IMR-90 (cell line): ENCODE data around the gene AOPEP. TPM values are rescaled to one million over a fixed set of nuclear protein-coding genes. Genes with fewer than 3 reads are reported as not detected.

Experiments used
- ATAC-seq: fragments of 200-7000 bp; cut with Tn5 transposase; 2 replicates; pipeline ENCODE4 v1.9.1; 2020; ENCODE audit warnings: low read depth, mild to moderate bottlenecking, moderate library complexity
- BruUV-seq: library from RNA; stranded (reverse); fragments of 400-500 nt; replicated peaks from 2 replicates; lab custom pipeline; 2021; lab: Mats Ljungman, UMichigan
- CTCF ChIA-PET: fragments of 300-600 bp; formaldehyde crosslinking; extraction: SDS; loops from one replicate; lab custom pipeline; 2021; ENCODE audit warnings: antibody characterized with exemption; lab: Yijun Ruan, JAX
- POLR2A ChIA-PET: fragments of 300-600 bp; sonication (Branson Sonifier 250); formaldehyde crosslinking; loops from one replicate; lab custom pipeline; 2022; ENCODE audit warnings: antibody characterized with exemption; ENCODE audit not compliant: unreplicated experiment; lab: Charles Lee
- DNase-seq: peaks from one replicate; pipeline ENCODE4 v3.0.0; 2013
- H2AFZ ChIP-seq: replicated peaks from 2 replicates; pipeline ENCODE3; 2013; ENCODE audit warnings: low read length, mild to moderate bottlenecking; ENCODE audit not compliant: poor library complexity
- H2AK5ac ChIP-seq: 2 replicates; pipeline ENCODE4 v1.6.1; 2013; ENCODE audit warnings: low read depth, low read length, inconsistent platforms
- H2AK9ac ChIP-seq: replicated peaks from 2 replicates; pipeline ENCODE3; 2013; ENCODE audit warnings: mild to moderate bottlenecking, low read depth, low read length, moderate library complexity; ENCODE audit not compliant: poor library complexity
- H2BK120ac ChIP-seq: 2 replicates; pipeline ENCODE4 v1.6.1; 2013; ENCODE audit warnings: low read depth, low read length, inconsistent platforms
- H2BK15ac ChIP-seq: 3 replicates; pipeline ENCODE4 v1.6.1; 2013; ENCODE audit warnings: low read depth, low read length, inconsistent platforms
- H2BK20ac ChIP-seq: 2 replicates; pipeline ENCODE4 v1.6.1; 2013; ENCODE audit warnings: low read depth, mild to moderate bottlenecking, inconsistent platforms, low read length, moderate library complexity
- H2BK5ac ChIP-seq: 2 replicates; pipeline ENCODE4 v1.6.1; 2013; ENCODE audit warnings: mild to moderate bottlenecking, low read depth, low read length, inconsistent platforms; ENCODE audit not compliant: poor library complexity, severe bottlenecking
- H3K14ac ChIP-seq: replicated peaks from 2 replicates; pipeline ENCODE4 v1.6.1; 2013; ENCODE audit warnings: low read depth, low read length, inconsistent platforms
- H3K18ac ChIP-seq: 2 replicates; pipeline ENCODE4 v1.6.1; 2013; ENCODE audit warnings: low read depth, low read length, control low read depth
- H3K23ac ChIP-seq: 2 replicates; pipeline ENCODE4 v1.6.1; 2013; ENCODE audit warnings: low read depth, low read length, inconsistent platforms
- H3K27ac ChIP-seq: 2 replicates; pipeline ENCODE4 v1.5.1; 2013; ENCODE audit warnings: mild to moderate bottlenecking, control low read depth, low read length; ENCODE audit not compliant: insufficient read depth
- H3K27me3 ChIP-seq: 2 replicates; pipeline ENCODE4 v1.6.1; 2013; ENCODE audit warnings: low read length; ENCODE audit not compliant: control insufficient read depth, insufficient read depth
- H3K36me3 ChIP-seq: 2 replicates; pipeline ENCODE4 v1.6.1; 2013; ENCODE audit warnings: low read length, mixed read lengths; ENCODE audit not compliant: control insufficient read depth, insufficient read depth
- H3K4ac ChIP-seq: 2 replicates; pipeline ENCODE4 v1.6.1; 2013; ENCODE audit warnings: low read depth, low read length, inconsistent platforms
- H3K4me1 ChIP-seq: 2 replicates; pipeline ENCODE4 v1.6.1; 2013; ENCODE audit warnings: low read length, mixed read lengths; ENCODE audit not compliant: control insufficient read depth, insufficient read depth
- H3K4me2 ChIP-seq: 2 replicates; pipeline ENCODE4 v1.6.1; 2013; ENCODE audit warnings: low read depth, mild to moderate bottlenecking, control low read depth, low read length, moderate library complexity
- H3K4me3 ChIP-seq: 2 replicates; pipeline ENCODE4 v1.5.1; 2013; ENCODE audit warnings: low read depth, mild to moderate bottlenecking, control low read depth, low read length, moderate library complexity; ENCODE audit not compliant: insufficient read depth
- H3K56ac ChIP-seq: 2 replicates; pipeline ENCODE4 v1.6.1; 2013; ENCODE audit warnings: low read length, inconsistent platforms; ENCODE audit not compliant: insufficient read depth; ENCODE audit errors: extremely low read depth
- H3K79me1 ChIP-seq, 2 experiments: 2 replicates each; pipeline ENCODE4 v1.6.1; 2013; ENCODE audit warnings: low read length in 2 of 2, inconsistent platforms in 1 of 2, low read depth in 1 of 2
- H3K9ac ChIP-seq: 2 replicates; pipeline ENCODE4 v1.6.1; 2013; ENCODE audit warnings: low read depth, low read length, control low read depth
- H3K9me1 ChIP-seq: 2 replicates; pipeline ENCODE4 v1.6.1; 2013; ENCODE audit warnings: low read length, inconsistent platforms; ENCODE audit not compliant: insufficient read depth
- H3K9me3 ChIP-seq: 2 replicates; pipeline ENCODE4 v1.6.1; 2013; ENCODE audit warnings: low read length; ENCODE audit not compliant: control insufficient read depth, insufficient read depth
- H4K20me1 ChIP-seq: 2 replicates; pipeline ENCODE4 v1.6.1; 2013; ENCODE audit warnings: low read length, inconsistent platforms; ENCODE audit not compliant: insufficient read depth
- H4K5ac ChIP-seq: 2 replicates; pipeline ENCODE4 v1.6.1; 2013; ENCODE audit warnings: mild to moderate bottlenecking, low read depth, low read length, control low read depth
- H4K8ac ChIP-seq, 2 experiments: 2 replicates each; pipeline ENCODE4 v1.6.1; 2013; ENCODE audit warnings: low read depth in 2 of 2, low read length in 2 of 2, control low read depth in 1 of 2, inconsistent platforms in 1 of 2
- H4K91ac ChIP-seq: 2 replicates; pipeline ENCODE4 v1.6.1; 2013; ENCODE audit warnings: low read depth, low read length, inconsistent platforms; ENCODE audit not compliant: insufficient read depth
- FOS ChIP-seq: fragments of 150-350 bp; IDR thresholded peaks from 2 replicates; pipeline ENCODE4 v1.6.1; 2016; ENCODE audit warnings: low read depth, low read length
- POLR2A ChIP-seq: IDR thresholded peaks from 2 replicates; pipeline ENCODE4 v1.6.1; 2012; ENCODE audit warnings: mild to moderate bottlenecking, low read depth, low read length
- WGBS, 2 experiments: methylation state at CpG; one replicate each; pipeline versions ENCODE4 v1.1.5 to v1.1.7; 2013; ENCODE audit warnings: missing lambda C conversion rate in 2 of 2; ENCODE audit not compliant: insufficient read length in 1 of 2; ENCODE audit errors: extremely low coverage in 2 of 2; 5-methylcytosine and 5-hydroxymethylcytosine counted together
- dilution Hi-C: fragments of 300-500 bp; cut with HindIII; formaldehyde crosslinking; loops from one replicate; pipeline ENCODE4 v1.14.3; 2018; ENCODE audit warnings: low sequenced_read_pairs; ENCODE audit not compliant: unreplicated experiment
- in situ Hi-C: fragments of 300-500 bp; cut with MboI; formaldehyde crosslinking; loops from 3 replicates; pipeline ENCODE4 v1.14.3; 2019; ENCODE audit warnings: low sequenced_read_pairs, inconsistent platforms, mixed read lengths
- intact Hi-C: fragments of 100-400 bp; cut with micrococcal nuclease; formaldehyde crosslinking; loops from 2 replicates; pipeline ENCODE4 v1.10.0; 2022
- polyA plus RNA-seq, 3 experiments: library from polyadenylated mRNA; depleted of rRNA; stranded (reverse); fragments of >200 nt; gene quantifications; 2 replicates each; pipeline ENCODE4 v1.2.3, GENCODE V29; 2012; ENCODE audit warnings: low replicate concordance in 1 of 3
- total RNA-seq: library from RNA; depleted of rRNA; stranded (reverse); fragments of >200 nt; gene quantifications from 2 replicates; pipeline ENCODE4 v1.2.3, GENCODE V29; 2012

AOPEP gene
- total and polyA plus RNA-seq, 2 of the 4 experiments (the other 2 are of a cell fraction) = 34.9 to 38.7 TPM

DNA sequence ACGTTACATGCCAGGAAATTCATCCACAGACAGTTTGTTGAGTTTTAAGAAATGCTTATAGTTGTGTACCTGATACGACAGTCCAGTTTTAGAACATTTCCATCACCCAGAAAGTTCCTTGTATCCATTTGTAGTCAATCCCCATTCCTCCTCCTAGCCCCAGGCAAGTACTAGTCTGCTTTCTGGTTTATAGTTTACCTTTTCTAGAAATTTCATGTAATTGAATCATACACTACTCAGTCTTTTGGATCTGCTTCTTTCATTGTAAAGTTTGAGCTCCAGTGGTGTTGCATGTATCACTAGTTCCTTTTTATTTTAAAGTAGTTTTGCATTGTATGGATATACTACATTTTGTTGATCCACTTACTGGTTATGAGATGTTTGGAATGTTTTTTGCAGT, 291.2 kb downstream of the AOPEP start:
- Histone ChIP-seq H3K79me1 (peaks cover 35 to 71% of the 10 kb centered on the region in 2 experiments), H3K27ac (no peak overlapping the region), H3K18ac (peak overlapping the region; percentile 69; the same call in 1 of the 2 replicates), H3K9ac (no peak overlapping the region), H2BK120ac (peak overlapping the region; percentile 72), H3K4me2 (peak overlapping the region; percentile 30; the same call in 1 of the 2 replicates), H3K23ac (peak overlapping the region; percentile 26; the same call in 1 of the 2 replicates), H2AK5ac (no peak overlapping the region), H3K9me1 (peaks cover 28% of the 10 kb centered on the region), H3K4ac (peak overlapping the region; percentile 78; the same call in 1 of the 2 replicates), H2BK20ac (peak overlapping the region; percentile 82), H2BK15ac (peak overlapping the region; percentile 80), H2AFZ (no peak overlapping the region), H3K4me3 (no peak overlapping the region), H3K56ac (peak overlapping the region; percentile 26; the same call in 1 of the 2 replicates), H3K27me3 (no peaks in the 10 kb centered on the region), H4K91ac (peak overlapping the region; percentile 79), H4K8ac (peak overlapping the region; percentile 68 to 86), H3K36me3 (peaks cover 33% of the 10 kb centered on the region), H3K9me3 (no peaks in the 10 kb centered on the region), H3K4me1 (peaks cover 24% of the 10 kb centered on the region), H3K14ac (peak overlapping the region; percentile 79; the same call in 1 of the 2 replicates), H4K20me1 (peaks cover 21% of the 10 kb centered on the region), H2AK9ac (no peak overlapping the region), H4K5ac (peak overlapping the region; percentile 25; the same call in 1 of the 2 replicates), H2BK5ac (peak overlapping the region; percentile 83)
- WGBS, 2 experiments = no CpG with 5 or more reads among the region's 2 CpGs
- TF ChIP-seq FOS (no peak), POLR2A (peak; percentile 40; the same call in 1 of the 2 replicates)
- dilution Hi-C loops = no loop called here
- ChIA-PET CTCF (no interaction called here), POLR2A (no interaction called here)
- no TSS peak for BruUV-seq
- intact Hi-C loops = no loop called here
- in situ Hi-C loops = no loop called here
- ATAC-seq (peak; percentile 12; the same call in 1 of the 2 replicates), DNase-seq (peak; percentile 56)
